ENCODE results near the gene UBE2H.

The UBE2H gene

DNA sequence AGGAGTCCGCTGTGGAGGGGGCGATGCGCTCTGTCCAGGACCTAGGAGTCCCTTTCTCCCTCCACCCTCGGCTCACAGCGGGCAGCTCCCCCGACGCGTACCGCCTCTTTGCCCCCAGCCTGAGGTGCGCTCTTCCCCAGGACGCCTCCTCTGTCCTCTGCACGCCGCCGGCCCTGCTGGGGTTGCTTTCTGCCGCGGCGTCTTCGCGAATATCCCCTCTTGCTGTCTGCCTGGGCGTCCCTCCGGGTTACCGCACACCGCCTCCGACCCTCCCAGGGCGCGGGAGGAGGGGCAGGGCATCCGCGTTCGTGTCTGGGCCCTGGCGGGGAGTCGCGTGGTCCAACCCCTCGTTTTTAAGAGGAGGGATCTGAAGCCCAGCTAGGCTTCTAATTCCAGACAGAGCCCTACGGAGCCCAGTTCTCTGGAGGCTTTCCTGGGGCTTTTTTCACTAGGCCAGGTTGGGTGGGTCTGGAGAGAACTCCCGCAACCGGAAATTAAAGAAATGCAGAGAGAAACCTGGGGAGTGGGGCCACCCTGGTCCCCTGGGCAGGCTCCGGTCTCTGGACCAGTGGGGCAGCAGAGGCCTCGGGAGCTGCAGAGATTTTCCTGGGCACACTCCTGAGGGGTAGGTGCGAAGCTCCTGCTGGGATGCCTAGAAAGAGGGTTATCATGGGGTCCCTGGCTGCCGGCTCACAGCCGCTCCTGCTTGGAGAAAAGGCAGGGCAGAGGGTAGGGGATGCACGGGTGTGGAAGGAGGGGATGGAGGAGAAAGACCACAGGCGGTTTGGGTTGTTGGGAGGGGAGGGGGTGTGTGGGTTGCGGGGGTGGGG is 166.9 kb downstream of the UBE2H start:
- no peak for DNase-seq (ENCODE audit: low read depth in 2 of 2)

- no peak for DNase-seq (ENCODE audit: low read depth in 2 of 2)
Observed at GRCh38 chr7:129784783-129785684, 167.7 kb downstream of the UBE2H start.

DNA sequence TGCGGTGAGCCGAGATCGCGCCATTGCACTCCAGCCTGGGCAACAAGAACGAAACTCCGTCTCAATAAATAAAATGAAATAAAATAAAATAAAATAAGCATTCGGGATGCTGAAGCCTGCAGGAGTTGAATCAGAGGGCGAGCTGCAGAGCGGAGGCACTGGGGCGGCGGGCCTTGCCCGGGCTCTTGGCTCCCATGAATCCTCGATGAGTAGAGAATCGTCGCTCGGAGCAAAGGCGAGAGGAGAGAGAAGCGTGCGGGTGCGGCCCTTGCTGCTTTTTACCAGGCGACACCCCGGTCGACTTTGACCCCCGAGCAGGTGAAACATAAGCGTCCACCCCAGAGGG is 168.3 kb downstream of the UBE2H start:
- DNase-seq (ENCODE audit: low read depth in 2 of 2), result no peak

DNA sequence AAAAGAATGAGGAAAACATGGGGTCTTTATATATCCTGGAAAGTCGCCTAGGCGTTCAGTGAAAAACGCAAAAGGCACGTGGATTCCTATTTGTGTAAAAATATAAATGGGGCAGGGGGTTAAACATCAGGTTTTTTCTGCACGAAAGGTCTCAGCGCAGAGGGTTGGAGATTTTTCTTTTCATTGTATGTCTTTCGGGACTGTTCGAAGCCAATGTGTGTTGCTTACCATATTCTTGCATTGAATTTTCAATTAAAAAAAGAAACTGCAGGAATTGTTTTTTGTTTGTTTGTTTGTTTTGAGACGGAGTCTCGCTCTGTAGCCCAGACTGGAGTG is 169.2 kb downstream of the UBE2H start:
- DNase-seq (ENCODE audit: low read depth in 2 of 2), result no peak

DNA sequence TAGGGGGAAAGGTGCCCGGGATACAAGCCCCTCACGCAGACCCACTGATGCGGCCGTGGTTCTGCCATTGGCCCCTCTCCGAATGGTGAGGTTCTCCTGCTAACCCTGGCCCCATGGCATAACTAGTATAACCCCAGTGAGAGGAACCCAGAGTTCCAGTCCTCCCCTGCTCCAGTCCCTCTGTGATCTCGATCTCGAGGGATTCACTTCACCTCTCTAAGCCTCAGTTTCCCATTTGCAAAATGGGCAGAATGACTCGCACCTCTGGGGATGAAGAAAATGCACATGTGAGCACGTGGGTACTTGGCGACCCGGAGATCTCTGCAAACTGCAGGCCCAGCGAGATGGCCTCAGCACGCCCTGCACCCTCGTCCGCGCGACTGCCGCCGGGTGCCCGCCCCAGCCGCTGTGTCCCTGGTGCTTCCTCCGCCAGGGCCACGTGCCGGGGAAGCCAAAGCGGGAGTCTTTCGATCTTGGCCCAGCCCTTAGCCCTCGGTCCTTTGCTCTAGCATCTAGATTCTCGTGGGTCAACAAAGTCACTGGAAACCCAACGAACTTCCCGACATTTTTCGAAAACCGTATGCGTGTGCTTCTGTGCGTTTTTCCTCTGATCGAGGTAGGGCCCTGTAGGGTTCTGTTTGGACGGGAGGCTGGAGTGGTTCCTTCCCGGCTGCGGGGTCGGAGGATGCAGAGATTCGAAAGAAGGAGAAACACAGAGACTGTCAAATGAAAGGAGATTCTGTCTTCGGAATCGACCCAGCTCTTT is 169.8 kb downstream of the UBE2H start:
- no peak for DNase-seq (ENCODE audit: low read depth in 2 of 2)

- DNase-seq (ENCODE audit: low read depth in 2 of 2), result no peak
Observed at GRCh38 chr7:129781928-129782817, 170.6 kb downstream of the UBE2H start.

- no peak for DNase-seq (ENCODE audit: low read depth in 2 of 2)
Observed at GRCh38 chr7:129780974-129781927, 171.5 kb downstream of the UBE2H start.
